ENCODE results near the gene COBLL1.

DNA sequence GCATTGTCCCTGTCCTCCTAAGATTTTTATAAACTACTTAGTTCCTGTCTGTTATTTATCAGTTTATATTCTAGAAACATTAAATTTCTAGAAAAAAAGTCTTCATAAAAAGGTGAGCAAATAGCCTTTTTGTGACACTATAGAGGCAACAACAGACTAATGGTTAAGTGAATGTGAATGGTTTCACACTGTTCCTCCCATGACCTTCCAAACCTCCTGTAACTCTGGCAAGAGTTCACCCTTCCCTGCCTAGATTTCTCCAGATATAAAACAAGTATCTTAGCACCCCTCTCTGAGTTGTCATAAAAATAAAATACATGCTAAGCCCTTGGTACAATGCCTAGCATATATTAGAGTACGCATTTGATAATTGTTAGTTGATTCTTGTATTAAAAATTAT, 29.2 kb downstream of the COBLL1 start:
- TF ChIP-seq PRDM10 (tag by site-specific recombination; IDR thresholded peaks at IDR 0.05) (no peak), HOXC10 (CRISPR knock-in tag; IDR thresholded peaks at IDR 0.05) (no peak), ZNF776 (tag by site-specific recombination; IDR thresholded peaks at IDR 0.05; ENCODE audit: borderline replicate concordance) (no peak), ZNF791 (tag by site-specific recombination; IDR thresholded peaks at IDR 0.05) (no peak), TCF7L2 (IDR thresholded peaks at IDR 0.05; ENCODE audit: borderline replicate concordance, low read depth, low read length) (no peak), ZFP69B (tag by site-specific recombination; IDR thresholded peaks at IDR 0.05) (no peak), ZNF121 (tag by site-specific recombination; IDR thresholded peaks at IDR 0.05) (no peak), REST (tag by site-specific recombination; IDR thresholded peaks at IDR 0.05) (no peak), ZSCAN16 (tag by site-specific recombination; IDR thresholded peaks at IDR 0.05) (no peak), HOXA7 (CRISPR knock-in tag; IDR thresholded peaks at IDR 0.05; ENCODE audit: borderline replicate concordance) (no peak), FEZF1 (tag by site-specific recombination; IDR thresholded peaks at IDR 0.05) (no peak)
- TF ChIP-seq, protein P1, sequence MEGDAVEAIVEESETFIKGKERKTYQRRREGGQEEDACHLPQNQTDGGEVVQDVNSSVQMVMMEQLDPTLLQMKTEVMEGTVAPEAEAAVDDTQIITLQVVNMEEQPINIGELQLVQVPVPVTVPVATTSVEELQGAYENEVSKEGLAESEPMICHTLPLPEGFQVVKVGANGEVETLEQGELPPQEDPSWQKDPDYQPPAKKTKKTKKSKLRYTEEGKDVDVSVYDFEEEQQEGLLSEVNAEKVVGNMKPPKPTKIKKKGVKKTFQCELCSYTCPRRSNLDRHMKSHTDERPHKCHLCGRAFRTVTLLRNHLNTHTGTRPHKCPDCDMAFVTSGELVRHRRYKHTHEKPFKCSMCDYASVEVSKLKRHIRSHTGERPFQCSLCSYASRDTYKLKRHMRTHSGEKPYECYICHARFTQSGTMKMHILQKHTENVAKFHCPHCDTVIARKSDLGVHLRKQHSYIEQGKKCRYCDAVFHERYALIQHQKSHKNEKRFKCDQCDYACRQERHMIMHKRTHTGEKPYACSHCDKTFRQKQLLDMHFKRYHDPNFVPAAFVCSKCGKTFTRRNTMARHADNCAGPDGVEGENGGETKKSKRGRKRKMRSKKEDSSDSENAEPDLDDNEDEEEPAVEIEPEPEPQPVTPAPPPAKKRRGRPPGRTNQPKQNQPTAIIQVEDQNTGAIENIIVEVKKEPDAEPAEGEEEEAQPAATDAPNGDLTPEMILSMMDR (tag by site-specific recombination; IDR thresholded peaks at IDR 0.05), result no peak

All from HEK293 (cell line).